Effector memory CD4-positive, alpha-beta T cell (primary cell): Measurements from ENCODE around the gene NCR2.

Source experiments
- DNase-seq, 3 donors: peaks; one replicate each; pipeline ENCODE4 v3.0.0-alpha.2; 2020
- H3K27ac ChIP-seq: 2 replicates; pipeline ENCODE4 v1.7.0; 2013; ENCODE audit warnings: mild to moderate bottlenecking, low read length, moderate library complexity; ENCODE audit not compliant: insufficient read depth, poor library complexity, severe bottlenecking
- H3K27me3 ChIP-seq: replicated peaks from 2 replicates; pipeline ENCODE4 v1.7.0; 2013; ENCODE audit warnings: mild to moderate bottlenecking, low read length; ENCODE audit not compliant: insufficient read depth, control insufficient read depth, poor library complexity, severe bottlenecking
- H3K36me3 ChIP-seq: 2 replicates; pipeline ENCODE4 v1.7.0; 2013; ENCODE audit warnings: mild to moderate bottlenecking, low read length, moderate library complexity; ENCODE audit not compliant: control insufficient read depth, insufficient read depth
- H3K4me1 ChIP-seq: 2 replicates; pipeline ENCODE4 v1.7.0; 2013; ENCODE audit warnings: low read length, mild to moderate bottlenecking; ENCODE audit not compliant: control insufficient read depth, insufficient read depth, poor library complexity, severe bottlenecking
- H3K4me3 ChIP-seq: 2 replicates; pipeline ENCODE4 v1.7.0; 2013; ENCODE audit warnings: low read length, low read depth, mild to moderate bottlenecking; ENCODE audit not compliant: insufficient read depth, poor library complexity, severe bottlenecking
- H3K9me3 ChIP-seq: 2 replicates; pipeline ENCODE4 v1.7.0; 2013; ENCODE audit warnings: mild to moderate bottlenecking, low read length, moderate library complexity; ENCODE audit not compliant: control insufficient read depth

NCR2 gene

GRCh38 chr6:41355952-41356351, 20.5 kb downstream of the NCR2 start:
- H3K27me3 ChIP-seq: no peaks in the 10 kb centered on the region
- DNase-seq: no peak

GRCh38 chr6:41356825-41357224, 21.4 kb downstream of the NCR2 start:
- H3K4me1 ChIP-seq: no peaks in the 10 kb centered on the region
- no peak overlapping the region for H3K4me3 ChIP-seq
- no peak overlapping the region for H3K27ac ChIP-seq
- no peaks in the 10 kb centered on the region for H3K27me3 ChIP-seq
- H3K9me3 ChIP-seq: peaks cover 2% of the 10 kb centered on the region
- H3K36me3 ChIP-seq: no peaks in the 10 kb centered on the region
- no peak for DNase-seq

More at GRCh38 chr6:41355952-41356351, 20.5 kb downstream of the NCR2 start:
- Histone ChIP-seq H3K4me3 (no peak overlapping the region), H3K4me1 (no peaks in the 10 kb centered on the region), H3K27ac (no peak overlapping the region), H3K36me3 (no peaks in the 10 kb centered on the region), H3K9me3 (peaks cover 2% of the 10 kb centered on the region)

GRCh38 chr6:41358503-41358902, 23.1 kb downstream of the NCR2 start:
- DNase-seq: no peak
- no peaks in the 10 kb centered on the region for H3K36me3 ChIP-seq
- no peak overlapping the region for H3K27ac ChIP-seq
- no peak overlapping the region for H3K4me3 ChIP-seq
- H3K4me1 ChIP-seq: no peaks in the 10 kb centered on the region
- peaks cover 2% of the 10 kb centered on the region for H3K9me3 ChIP-seq
- no peaks in the 10 kb centered on the region for H3K27me3 ChIP-seq

- Histone ChIP-seq H3K27me3 (no peaks in the 10 kb centered on the region), H3K4me1 (no peaks in the 10 kb centered on the region), H3K27ac (no peak overlapping the region), H3K36me3 (no peaks in the 10 kb centered on the region), H3K4me3 (no peak overlapping the region), H3K9me3 (peaks cover 2% of the 10 kb centered on the region)
- DNase-seq: no peak
These were observed 24.4 kb downstream of the NCR2 start for GRCh38 chr6:41359617-41360313.

GRCh38 chr6:41360314-41360685, 24.9 kb downstream of the NCR2 start:
- no peak for DNase-seq
- Histone ChIP-seq H3K36me3 (no peaks in the 10 kb centered on the region), H3K27ac (no peak overlapping the region), H3K27me3 (no peaks in the 10 kb centered on the region), H3K4me1 (no peaks in the 10 kb centered on the region), H3K9me3 (peaks cover 2% of the 10 kb centered on the region), H3K4me3 (no peak overlapping the region)

GRCh38 chr6:41366150-41366549, 30.7 kb downstream of the NCR2 start:
- no peaks in the 10 kb centered on the region for H3K9me3 ChIP-seq
- H3K27ac ChIP-seq: no peak overlapping the region
- no peak overlapping the region for H3K4me3 ChIP-seq
- H3K36me3 ChIP-seq: no peaks in the 10 kb centered on the region
- no peak for DNase-seq
- peaks cover 2% of the 10 kb centered on the region for H3K4me1 ChIP-seq
- peaks cover 16% of the 10 kb centered on the region for H3K27me3 ChIP-seq

- no peak for DNase-seq
- H3K27me3 ChIP-seq: peaks cover 25% of the 10 kb centered on the region
- H3K9me3 ChIP-seq: no peaks in the 10 kb centered on the region
- H3K36me3 ChIP-seq: no peaks in the 10 kb centered on the region
- H3K27ac ChIP-seq: no peak overlapping the region
- H3K4me3 ChIP-seq: no peak overlapping the region
- H3K4me1 ChIP-seq: peaks cover 9% of the 10 kb centered on the region
These were observed 31.7 kb downstream of the NCR2 start for GRCh38 chr6:41367061-41367460.

- no peaks in the 10 kb centered on the region for H3K9me3 ChIP-seq
- no peak for DNase-seq
- no peaks in the 10 kb centered on the region for H3K36me3 ChIP-seq
- no peak overlapping the region for H3K27ac ChIP-seq
- peaks cover 31% of the 10 kb centered on the region for H3K27me3 ChIP-seq
- H3K4me3 ChIP-seq: no peak overlapping the region
- H3K4me1 ChIP-seq: peaks cover 15% of the 10 kb centered on the region
These were observed 32.3 kb downstream of the NCR2 start for GRCh38 chr6:41367700-41368099.

- peaks cover 36% of the 10 kb centered on the region for H3K4me1 ChIP-seq
- peaks cover 59% of the 10 kb centered on the region for H3K27me3 ChIP-seq
These were observed 35.2 kb downstream of the NCR2 start for GRCh38 chr6:41370488-41371111.

GRCh38 chr6:41371461-41371991, 36.1 kb downstream of the NCR2 start:
- Histone ChIP-seq H3K36me3 (no peaks in the 10 kb centered on the region), H3K27me3 (peaks cover 68% of the 10 kb centered on the region), H3K9me3 (no peaks in the 10 kb centered on the region), H3K4me1 (peaks cover 36% of the 10 kb centered on the region), H3K4me3 (peak overlapping the region; percentile 39), H3K27ac (no peak overlapping the region)
- no peak for DNase-seq

More at GRCh38 chr6:41370488-41371111, 35.2 kb downstream of the NCR2 start:
- no peak for DNase-seq
- Histone ChIP-seq H3K27ac (no peak overlapping the region), H3K4me3 (no peak overlapping the region), H3K9me3 (no peaks in the 10 kb centered on the region), H3K36me3 (no peaks in the 10 kb centered on the region)
